HTERT RPE-1 (cell line): Measurements from ENCODE around the gene PODNL1.

Source experiments
- in situ Hi-C: fragments of 300-500 bp; cut with MboI; formaldehyde crosslinking; loops from 4 replicates; pipeline ENCODE4 v1.14.3; 2020; ENCODE audit warnings: low sequenced_read_pairs

The PODNL1 gene

GRCh38 chr19:13958043-13958442 lies 19.8 kb upstream of the PODNL1 start:
- in situ Hi-C loops, result no loop called here

DNA sequence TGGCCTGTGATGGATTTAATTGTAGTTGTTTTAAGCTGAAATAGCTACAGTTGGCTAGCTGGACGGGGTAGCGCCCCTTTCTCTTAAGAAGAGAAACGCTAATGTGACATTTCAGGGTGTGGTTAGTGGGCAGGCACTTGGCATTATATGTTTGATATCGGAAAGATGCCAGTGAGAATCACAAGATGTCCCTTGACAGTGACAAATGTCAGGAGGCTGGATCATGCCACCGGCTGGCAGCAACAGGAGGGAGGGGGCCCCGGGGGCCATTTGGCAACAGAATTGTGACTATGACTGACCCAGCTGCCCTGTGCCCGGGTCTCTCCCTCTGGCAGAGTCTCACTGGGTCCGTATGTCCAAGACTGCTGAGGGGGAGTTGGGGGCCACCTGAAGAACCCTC lies 18.8 kb upstream of the PODNL1 start:
- in situ Hi-C loops, result no loop called here

GRCh38 chr19:13956365-13956744 lies 18.1 kb upstream of the PODNL1 start:
- in situ Hi-C loops, result no loop called here

DNA sequence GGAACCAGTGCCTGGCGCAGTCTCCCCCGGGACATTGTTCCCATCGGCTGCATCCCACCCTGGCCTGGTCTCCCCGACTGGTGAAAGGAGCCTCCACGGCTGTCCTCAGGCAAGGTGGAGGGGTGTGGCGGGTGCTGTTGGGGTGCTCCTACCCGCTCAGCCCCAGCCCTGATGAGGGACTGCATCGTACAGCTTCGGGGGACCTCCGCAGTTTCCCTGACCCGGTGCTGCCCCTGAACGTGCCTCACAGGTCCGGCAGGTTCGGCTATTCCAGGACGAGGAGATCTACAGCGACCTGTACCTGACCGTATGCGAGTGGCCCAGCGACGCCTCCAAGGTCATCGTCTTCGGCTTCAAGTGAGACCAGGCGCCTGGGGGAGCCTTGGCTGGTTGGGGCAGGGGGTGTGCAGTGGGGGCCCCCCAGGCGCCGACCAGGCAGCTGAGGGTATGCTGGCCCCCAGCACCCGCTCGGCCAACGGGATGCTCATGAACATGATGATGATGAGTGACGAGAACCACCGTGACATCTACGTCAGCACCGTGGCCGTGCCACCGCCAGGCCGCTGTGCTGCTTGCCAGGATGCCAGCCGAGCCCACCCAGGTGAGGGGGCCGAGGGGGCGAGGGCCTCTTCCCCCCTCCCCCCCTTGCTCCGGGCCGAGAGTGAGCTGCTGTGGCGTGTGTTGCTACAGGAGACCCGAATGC lies 17.6 kb upstream of the PODNL1 start:
- in situ Hi-C loops, result no loop called here

- in situ Hi-C loops, result no loop called here
These were observed 16.0 kb upstream of the PODNL1 start for GRCh38 chr19:13954185-13954584.

- in situ Hi-C loops, result no loop called here
These were observed 14.8 kb upstream of the PODNL1 start for GRCh38 chr19:13952931-13953531.

- in situ Hi-C loops, result no loop called here
These were observed 14.1 kb upstream of the PODNL1 start, which contains the start of gene DCAF15 for GRCh38 chr19:13952154-13952930. Gene DCAF15, plus strand, starts transcription at chr19:13952509. Its CDS starts 4 bp downstream, at chr19:13952513.

GRCh38 chr19:13951799-13952153 lies 13.6 kb upstream of the PODNL1 start:
- in situ Hi-C loops, result no loop called here

- in situ Hi-C loops, result no loop called here
These were observed 12.8 kb upstream of the PODNL1 start for GRCh38 chr19:13951043-13951442.

GRCh38 chr19:13946414-13946813 lies 8.2 kb upstream of the PODNL1 start:
- in situ Hi-C loops, result no loop called here

DNA sequence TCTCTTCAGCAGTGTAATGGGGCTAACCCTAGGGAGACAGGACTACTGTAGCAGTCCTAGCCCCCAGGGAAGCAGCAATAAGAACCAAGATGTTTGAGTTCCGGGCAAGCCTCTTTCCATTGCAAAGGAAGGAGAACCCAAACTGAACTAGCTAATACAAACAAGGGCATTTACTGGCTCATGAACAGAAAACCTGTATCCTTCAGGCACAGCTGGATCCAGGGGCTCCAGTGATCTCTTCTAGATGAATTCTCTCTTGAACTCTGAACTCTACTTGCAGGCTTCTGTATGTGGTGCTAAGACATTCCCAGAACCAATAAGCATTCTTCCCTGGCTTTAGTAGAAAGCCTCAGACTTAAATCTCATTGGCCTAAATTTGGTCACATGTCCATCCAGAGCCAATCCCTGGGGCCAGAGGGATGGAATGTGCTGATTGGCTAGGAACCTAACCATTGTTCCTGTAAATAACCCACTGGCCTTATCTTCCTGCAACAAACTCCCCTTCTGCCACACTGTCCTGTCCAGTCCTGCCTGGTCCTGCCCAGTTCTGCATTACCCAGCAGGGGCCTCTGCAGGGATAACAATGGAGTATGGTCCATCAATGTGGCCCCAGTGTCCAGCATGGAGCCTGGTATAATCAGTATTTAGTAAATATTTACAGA lies 3.9 kb upstream of the PODNL1 start:
- in situ Hi-C loops, result no loop called here

DNA sequence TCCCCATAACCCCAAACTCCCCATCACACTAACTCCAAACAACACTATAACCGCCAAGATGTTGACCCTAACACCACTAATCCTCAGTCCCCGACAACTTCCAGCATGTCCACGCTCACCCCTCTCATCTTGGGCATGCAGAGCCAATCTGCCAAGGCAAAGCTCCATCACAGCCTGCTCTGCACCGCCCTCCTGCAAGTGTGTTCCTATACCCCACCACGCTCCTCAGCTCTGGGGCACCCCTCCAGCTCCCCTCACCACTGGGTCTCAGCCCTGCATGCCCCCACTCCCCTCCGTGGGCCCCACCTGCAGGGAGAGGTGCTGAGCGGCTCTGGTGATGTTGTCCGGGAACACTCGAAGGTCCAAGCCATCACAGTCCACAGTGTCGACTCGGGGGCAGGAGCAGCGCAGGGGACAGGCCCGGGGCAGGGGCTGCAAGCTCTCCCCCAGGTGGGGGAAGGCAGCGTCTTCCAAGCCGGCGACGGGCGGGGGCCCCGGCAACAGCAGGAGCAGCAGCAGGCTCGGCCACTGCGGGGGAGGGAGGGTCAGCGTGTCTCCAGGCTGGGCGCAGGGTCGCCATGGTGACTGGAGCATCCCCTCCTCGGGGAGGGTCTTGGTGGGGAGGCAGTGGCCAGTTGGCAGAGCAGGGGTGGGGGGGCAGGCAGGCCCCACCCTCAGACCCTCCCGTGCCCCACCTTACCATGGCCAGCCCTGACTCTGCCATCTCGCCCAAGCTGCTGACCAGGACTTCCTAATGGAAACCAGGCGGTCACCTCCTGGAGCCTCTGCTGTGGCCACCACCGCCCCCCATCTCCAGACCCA lies 527 bp downstream of the PODNL1 start:
- in situ Hi-C loops, result no loop called here

DNA sequence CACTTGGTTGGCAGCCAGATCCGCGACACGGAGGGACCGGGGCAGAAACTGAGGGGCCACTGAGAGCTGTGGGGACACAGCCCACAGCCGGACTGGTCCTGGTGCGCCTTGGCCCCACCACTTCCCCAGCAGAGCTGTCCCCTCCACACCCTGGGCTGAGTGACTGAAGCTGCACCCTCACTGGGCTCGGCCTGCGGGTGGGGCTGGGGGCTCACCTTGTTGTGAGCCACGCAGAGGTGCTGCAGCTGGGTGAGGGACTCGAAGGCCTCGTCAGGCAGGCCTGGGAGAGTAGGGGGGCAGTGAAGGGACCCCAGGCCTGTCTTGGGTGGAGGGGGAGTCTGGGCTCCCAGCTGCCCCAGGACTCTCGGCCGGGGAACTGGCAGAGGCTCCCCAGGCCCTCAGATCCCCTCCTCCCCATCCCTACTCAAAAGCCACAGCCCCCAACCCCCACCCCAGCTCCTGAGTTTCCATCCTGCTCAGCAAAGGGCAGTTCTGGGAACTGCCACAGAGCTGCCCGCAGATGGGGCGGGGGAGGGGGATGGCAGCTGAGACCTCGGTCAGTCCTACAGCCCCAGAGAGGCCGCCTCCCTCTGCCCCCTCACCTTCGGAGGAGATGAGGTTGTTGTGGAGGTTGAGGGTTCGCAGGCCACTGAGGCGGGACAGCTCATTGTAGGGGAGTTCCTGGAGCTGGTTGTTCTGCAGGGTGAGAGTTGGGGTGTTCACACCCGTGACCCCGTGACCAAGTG lies 2.3 kb downstream of the PODNL1 start:
- in situ Hi-C loops, result no loop called here

DNA sequence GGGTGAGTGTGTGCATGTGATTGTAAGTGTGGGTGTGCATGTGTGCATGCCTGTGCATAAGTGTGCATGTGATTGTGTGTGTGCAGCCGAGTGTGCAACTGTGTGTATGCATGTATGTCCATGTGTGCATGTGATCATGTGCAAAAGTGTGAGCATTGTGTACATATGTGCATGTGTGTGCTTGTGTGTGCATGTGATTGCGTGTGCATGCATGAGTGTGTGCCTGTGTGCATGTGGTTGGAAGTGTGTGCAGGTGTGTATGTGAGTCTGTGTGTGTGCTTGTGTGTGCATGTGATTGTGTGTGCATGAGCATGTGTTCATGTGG lies 3.5 kb downstream of the PODNL1 start:
- in situ Hi-C loops, result no loop called here

DNA sequence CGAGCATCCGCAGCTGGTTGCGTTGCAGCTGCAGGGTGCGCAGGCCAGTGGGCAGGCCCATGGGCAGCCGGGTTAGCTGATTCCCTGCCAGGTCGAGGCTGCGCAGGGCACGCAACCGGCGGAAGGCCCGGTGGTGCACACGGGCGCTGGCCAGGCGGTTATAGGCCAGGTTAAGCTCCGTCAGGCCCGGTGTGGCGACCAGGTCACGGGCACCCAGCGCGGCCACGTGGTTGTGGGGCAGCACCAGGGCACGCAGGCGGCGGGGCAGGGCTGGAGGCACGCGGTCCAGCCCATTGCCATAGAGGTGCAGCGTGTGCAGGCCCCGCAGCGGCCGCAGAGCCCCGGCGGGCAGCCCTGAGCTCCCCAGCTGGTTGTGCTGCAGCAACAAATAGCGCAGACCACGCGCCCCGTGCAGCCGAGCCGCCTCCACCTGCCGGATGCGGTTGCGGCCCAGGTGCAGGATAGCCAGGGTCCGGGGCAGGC lies 5.3 kb downstream of the PODNL1 start:
- in situ Hi-C loops, result no loop called here

- in situ Hi-C loops, result no loop called here
These were observed 6.0 kb downstream of the PODNL1 start for GRCh38 chr19:13932149-13932637.

- in situ Hi-C loops, result no loop called here
These were observed 6.6 kb downstream of the PODNL1 start for GRCh38 chr19:13931391-13932148.

- in situ Hi-C loops, result no loop called here
These were observed 7.8 kb downstream of the PODNL1 start for GRCh38 chr19:13930402-13930801.

- in situ Hi-C loops, result no loop called here
These were observed 8.3 kb downstream of the PODNL1 start for GRCh38 chr19:13929956-13930355.
